ENCODE data around the gene PPIG. TPM values are rescaled to one million over a fixed set of nuclear protein-coding genes. Genes with fewer than 3 reads are reported as not detected.
A peak's percentile ranks its signal among the peaks of the same experiment; 100 is the strongest.
"Not testable (repeated sequence)": the region's sequence is repeated elsewhere in the genome, so short reads cannot be mapped to it uniquely, and the experiment has no call there.

The PPIG gene
- total and polyA plus RNA-seq, 12 donors = 15.4 to 111 (median 47.9) TPM

DNA sequence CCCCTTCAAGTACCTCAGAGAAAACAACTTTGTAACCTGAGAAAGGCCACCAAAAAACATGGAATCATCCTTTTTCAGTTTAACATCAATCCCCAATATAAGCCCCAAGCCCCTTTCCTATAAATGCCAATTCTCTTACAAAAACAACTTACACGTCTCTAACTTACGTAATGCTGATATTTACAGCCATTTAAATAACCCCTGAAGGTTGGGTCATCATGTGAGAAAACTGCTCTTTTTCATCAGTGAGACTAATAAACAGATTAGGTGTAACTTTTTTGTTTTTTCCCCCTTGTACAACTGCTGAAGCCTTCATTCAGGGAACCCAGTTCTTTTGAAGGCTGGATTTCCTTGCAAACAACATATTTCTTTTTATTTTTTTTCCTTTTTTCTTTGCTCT, 14.2 kb upstream of the PPIG start:
- Histone ChIP-seq H3K27ac (no peak overlapping the region), H3K36me3 (replicated peaks in 1 of 2) (no peaks in the 10 kb centered on the region), H3K27me3 (no peaks in the 10 kb centered on the region), H3K9me3 (replicated peaks in 1 of 3) (no peaks in the 10 kb centered on the region), H3K4me1 (replicated peaks in 1 of 2) (peaks cover 5 to 14% of the 10 kb centered on the region in 2 donors), H3K4me3 (no peak overlapping the region)
- TF ChIP-seq POLR2A (IDR thresholded peaks at IDR 0.05) = no peak
- TF ChIP-seq, protein P1, sequence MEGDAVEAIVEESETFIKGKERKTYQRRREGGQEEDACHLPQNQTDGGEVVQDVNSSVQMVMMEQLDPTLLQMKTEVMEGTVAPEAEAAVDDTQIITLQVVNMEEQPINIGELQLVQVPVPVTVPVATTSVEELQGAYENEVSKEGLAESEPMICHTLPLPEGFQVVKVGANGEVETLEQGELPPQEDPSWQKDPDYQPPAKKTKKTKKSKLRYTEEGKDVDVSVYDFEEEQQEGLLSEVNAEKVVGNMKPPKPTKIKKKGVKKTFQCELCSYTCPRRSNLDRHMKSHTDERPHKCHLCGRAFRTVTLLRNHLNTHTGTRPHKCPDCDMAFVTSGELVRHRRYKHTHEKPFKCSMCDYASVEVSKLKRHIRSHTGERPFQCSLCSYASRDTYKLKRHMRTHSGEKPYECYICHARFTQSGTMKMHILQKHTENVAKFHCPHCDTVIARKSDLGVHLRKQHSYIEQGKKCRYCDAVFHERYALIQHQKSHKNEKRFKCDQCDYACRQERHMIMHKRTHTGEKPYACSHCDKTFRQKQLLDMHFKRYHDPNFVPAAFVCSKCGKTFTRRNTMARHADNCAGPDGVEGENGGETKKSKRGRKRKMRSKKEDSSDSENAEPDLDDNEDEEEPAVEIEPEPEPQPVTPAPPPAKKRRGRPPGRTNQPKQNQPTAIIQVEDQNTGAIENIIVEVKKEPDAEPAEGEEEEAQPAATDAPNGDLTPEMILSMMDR (IDR thresholded peaks at IDR 0.05) = no peak
- intact Hi-C loops (cut with DNase I) = no loop called here
- no peak for DNase-seq
- 88 to 95% (median 92%) methylated on average over 2 of the region's 2 CpGs for WGBS, 4 donors

DNA sequence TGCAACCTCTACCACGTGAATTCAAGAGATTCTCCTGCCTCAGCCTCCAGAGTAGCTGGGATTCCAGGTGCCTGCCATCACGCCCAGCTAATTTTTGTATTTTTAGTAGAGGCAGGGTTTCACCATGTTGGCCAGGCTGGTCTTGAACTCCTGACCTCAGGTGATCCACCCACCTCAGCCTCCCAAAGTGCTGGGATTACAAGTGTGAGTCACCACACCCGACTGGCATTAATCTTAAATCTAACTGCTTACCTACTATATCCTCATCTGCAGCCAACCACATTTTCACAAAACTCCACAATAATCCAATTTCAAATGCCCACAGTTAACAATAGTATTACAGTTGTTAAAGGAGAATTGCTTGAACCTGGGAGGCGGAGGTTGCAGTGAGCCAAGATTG, 13.4 kb upstream of the PPIG start:
- 91 to 98% (median 93%) methylated on average over 4 of the region's 4 CpGs for WGBS, 4 donors

DNA sequence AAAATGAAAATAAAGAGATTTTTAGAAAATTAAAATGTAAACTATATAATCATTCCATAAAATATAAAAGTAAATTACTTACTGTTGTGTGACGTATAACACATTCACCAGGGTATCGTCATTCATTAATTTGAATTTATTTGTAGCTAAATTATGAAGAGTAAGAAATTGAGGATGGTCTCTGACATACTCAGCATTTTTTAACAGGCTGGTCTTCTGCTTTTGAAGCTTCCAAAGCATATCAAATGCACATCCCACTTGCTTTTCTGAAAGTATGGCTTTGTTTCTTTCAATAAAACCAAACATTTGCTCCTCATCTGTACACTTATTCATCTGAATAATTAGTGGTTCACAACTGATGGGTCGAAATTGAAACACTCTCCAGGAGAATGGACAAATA, 12.6 kb upstream of the PPIG start:
- DNase-seq = no peak
- H3K27me3 ChIP-seq = no peaks in the 10 kb centered on the region

More for the DNA sequence above, 13.4 kb upstream of the PPIG start:
- intact Hi-C loops (cut with DNase I); H3K27me3 ChIP-seq; DNase-seq; H3K36me3 ChIP-seq (replicated peaks in 1 of 2); H3K4me3 ChIP-seq; H3K27ac ChIP-seq; H3K9me3 ChIP-seq (replicated peaks in 1 of 3): not testable (repeated sequence)
- H3K4me1 ChIP-seq (replicated peaks in 1 of 2) = peaks cover 5 to 14% of the 10 kb centered on the region in 2 donors

DNA sequence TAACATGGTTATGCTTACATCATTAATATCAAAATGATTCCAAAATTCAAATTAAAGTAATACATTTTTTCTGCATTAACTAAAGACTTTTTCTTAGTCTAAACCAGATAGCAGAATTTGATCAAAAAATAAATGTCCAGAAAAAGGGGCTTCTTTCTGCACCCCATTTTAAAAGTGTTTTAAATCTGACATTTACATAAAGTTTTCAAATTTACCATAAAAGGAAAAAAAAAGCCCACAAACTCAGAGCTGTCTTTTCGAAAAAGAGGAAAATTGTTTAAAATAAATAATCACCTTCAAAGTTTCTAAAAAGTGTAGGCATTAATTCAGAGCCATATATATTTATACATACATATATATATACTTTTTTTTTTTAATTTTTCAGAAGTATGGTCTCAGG, 12.0 kb upstream of the PPIG start:
- no peak overlapping the region for H3K4me3 ChIP-seq
- WGBS, 4 donors = 59 to 86% (median 74%) methylated on average over 1 of the region's 1 CpG

More for the DNA sequence above, 12.6 kb upstream of the PPIG start:
- Histone ChIP-seq H3K4me3 (no peak overlapping the region), H3K36me3 (replicated peaks in 1 of 2) (no peaks in the 10 kb centered on the region), H3K9me3 (replicated peaks in 1 of 3) (no peaks in the 10 kb centered on the region), H3K4me1 (replicated peaks in 1 of 2) (peaks cover 5 to 14% of the 10 kb centered on the region in 2 donors), H3K27ac (no peak overlapping the region)
- intact Hi-C loops (cut with DNase I) = no loop called here
- 92 to 98% (median 93%) methylated on average over 3 of the region's 3 CpGs for WGBS, 4 donors
- TF ChIP-seq, protein P1 (IDR thresholded peaks at IDR 0.05) = no peak
- TF ChIP-seq POLR2A (IDR thresholded peaks at IDR 0.05) = no peak

DNA sequence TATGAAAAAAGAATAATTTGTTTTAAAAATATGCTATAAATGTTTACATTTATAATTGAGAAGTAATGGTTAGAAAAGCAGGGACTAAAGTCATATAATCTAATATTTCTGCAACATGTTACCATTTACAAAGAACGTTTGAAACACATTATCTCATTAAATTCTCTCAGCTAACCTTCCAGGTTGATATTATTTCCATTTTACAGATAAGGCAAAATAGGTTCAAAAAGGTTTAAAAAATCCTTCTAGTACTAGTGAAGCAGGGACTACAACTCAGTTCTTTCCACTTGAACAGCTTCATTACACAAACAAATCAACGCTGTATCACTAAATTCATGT, 11.4 kb upstream of the PPIG start:
- Histone ChIP-seq H3K4me3 (peak overlapping the region in 2 of 4 donors; percentile 51 to 81), H3K27me3 (no peaks in the 10 kb centered on the region), H3K36me3 (replicated peaks in 1 of 2) (no peaks in the 10 kb centered on the region), H3K4me1 (replicated peaks in 1 of 2) (peaks cover 5 to 14% of the 10 kb centered on the region in 2 donors), H3K9me3 (replicated peaks in 1 of 3) (no peaks in the 10 kb centered on the region), H3K27ac (peak overlapping the region in 1 of 5 donors; percentile 68)
- intact Hi-C loops (cut with DNase I) = no loop called here
- TF ChIP-seq POLR2A (IDR thresholded peaks at IDR 0.05) = no peak
- TF ChIP-seq, protein P1 (IDR thresholded peaks at IDR 0.05) = no peak
- DNase-seq = no peak
- 18 to 37% (median 34%) methylated on average over 2 of the region's 2 CpGs for WGBS, 4 donors

More for the DNA sequence above, 12.0 kb upstream of the PPIG start:
- Histone ChIP-seq H3K9me3 (replicated peaks in 1 of 3) (no peaks in the 10 kb centered on the region), H3K27ac (no peak overlapping the region), H3K36me3 (replicated peaks in 1 of 2) (no peaks in the 10 kb centered on the region), H3K27me3 (no peaks in the 10 kb centered on the region), H3K4me1 (replicated peaks in 1 of 2) (peaks cover 5 to 14% of the 10 kb centered on the region in 2 donors)
- no peak for DNase-seq
- intact Hi-C loops (cut with DNase I) = no loop called here
- TF ChIP-seq POLR2A (IDR thresholded peaks at IDR 0.05) = no peak
- TF ChIP-seq, protein P1 (IDR thresholded peaks at IDR 0.05) = no peak

Data from adrenal gland (tissue), 12 donors.